ENCODE measurements around the gene LDHD.

LDHD gene

GRCh38 chr16:75127713-75128415 lies 11.3 kb upstream of the LDHD start:
- H3K4me3 ChIP-seq (ENCODE audit: low read length) = no peak overlapping the region
- no peak for TF ChIP-seq ZNF274 (IDR thresholded peaks at IDR 0.05; ENCODE audit: low read depth, low read length)

- no peak for TF ChIP-seq ZNF274 (IDR thresholded peaks at IDR 0.05; ENCODE audit: low read depth, low read length)
- H3K4me3 ChIP-seq (ENCODE audit: low read length) = no peak overlapping the region
Measured at GRCh38 chr16:75122609-75123008, 6.0 kb upstream of the LDHD start.

GRCh38 chr16:75121949-75122568 lies 5.5 kb upstream of the LDHD start:
- no peak overlapping the region for H3K4me3 ChIP-seq (ENCODE audit: low read length)
- no peak for TF ChIP-seq ZNF274 (IDR thresholded peaks at IDR 0.05; ENCODE audit: low read depth, low read length)

GRCh38 chr16:75120253-75120652 lies 3.7 kb upstream of the LDHD start:
- TF ChIP-seq ZNF274 (IDR thresholded peaks at IDR 0.05; ENCODE audit: low read depth, low read length) = no peak
- H3K4me3 ChIP-seq (ENCODE audit: low read length) = no peak overlapping the region

- no peak for TF ChIP-seq ZNF274 (IDR thresholded peaks at IDR 0.05; ENCODE audit: low read depth, low read length)
- no peak overlapping the region for H3K4me3 ChIP-seq (ENCODE audit: low read length)
Measured at GRCh38 chr16:75118943-75119539, 2.5 kb upstream of the LDHD start.

- H3K4me3 ChIP-seq (ENCODE audit: low read length) = no peak overlapping the region
- TF ChIP-seq ZNF274 (IDR thresholded peaks at IDR 0.05; ENCODE audit: low read depth, low read length) = no peak
Measured at GRCh38 chr16:75116911-75117245, 298 bp upstream of the LDHD start.

- no peak for TF ChIP-seq ZNF274 (IDR thresholded peaks at IDR 0.05; ENCODE audit: low read depth, low read length)
- H3K4me3 ChIP-seq (ENCODE audit: low read length) = no peak overlapping the region
Measured at GRCh38 chr16:75114946-75115825, 1.4 kb downstream of the LDHD start.

- no peak for TF ChIP-seq ZNF274 (IDR thresholded peaks at IDR 0.05; ENCODE audit: low read depth, low read length)
- no peak overlapping the region for H3K4me3 ChIP-seq (ENCODE audit: low read length)
Measured at GRCh38 chr16:75114179-75114945, 2.2 kb downstream of the LDHD start.

GRCh38 chr16:75113541-75114121 lies 2.9 kb downstream of the LDHD start:
- no peak overlapping the region for H3K4me3 ChIP-seq (ENCODE audit: low read length)
- no peak for TF ChIP-seq ZNF274 (IDR thresholded peaks at IDR 0.05; ENCODE audit: low read depth, low read length)

GRCh38 chr16:75112734-75113491 lies 3.7 kb downstream of the LDHD start:
- no peak for TF ChIP-seq ZNF274 (IDR thresholded peaks at IDR 0.05; ENCODE audit: low read depth, low read length)
- H3K4me3 ChIP-seq (ENCODE audit: low read length) = no peak overlapping the region

GRCh38 chr16:75111961-75112733 lies 4.4 kb downstream of the LDHD start:
- TF ChIP-seq ZNF274 (IDR thresholded peaks at IDR 0.05; ENCODE audit: low read depth, low read length) = no peak
- no peak overlapping the region for H3K4me3 ChIP-seq (ENCODE audit: low read length)

GRCh38 chr16:75111514-75111940 lies 5.1 kb downstream of the LDHD start:
- no peak for TF ChIP-seq ZNF274 (IDR thresholded peaks at IDR 0.05; ENCODE audit: low read depth, low read length)
- no peak overlapping the region for H3K4me3 ChIP-seq (ENCODE audit: low read length)

All from GM08714 (cell line).